Measurements from ENCODE around the gene INTS2.
"Not testable (repeated sequence)": the region's sequence is repeated elsewhere in the genome, so short reads cannot be mapped to it uniquely, and the experiment has no call there.

INTS2 gene

DNA sequence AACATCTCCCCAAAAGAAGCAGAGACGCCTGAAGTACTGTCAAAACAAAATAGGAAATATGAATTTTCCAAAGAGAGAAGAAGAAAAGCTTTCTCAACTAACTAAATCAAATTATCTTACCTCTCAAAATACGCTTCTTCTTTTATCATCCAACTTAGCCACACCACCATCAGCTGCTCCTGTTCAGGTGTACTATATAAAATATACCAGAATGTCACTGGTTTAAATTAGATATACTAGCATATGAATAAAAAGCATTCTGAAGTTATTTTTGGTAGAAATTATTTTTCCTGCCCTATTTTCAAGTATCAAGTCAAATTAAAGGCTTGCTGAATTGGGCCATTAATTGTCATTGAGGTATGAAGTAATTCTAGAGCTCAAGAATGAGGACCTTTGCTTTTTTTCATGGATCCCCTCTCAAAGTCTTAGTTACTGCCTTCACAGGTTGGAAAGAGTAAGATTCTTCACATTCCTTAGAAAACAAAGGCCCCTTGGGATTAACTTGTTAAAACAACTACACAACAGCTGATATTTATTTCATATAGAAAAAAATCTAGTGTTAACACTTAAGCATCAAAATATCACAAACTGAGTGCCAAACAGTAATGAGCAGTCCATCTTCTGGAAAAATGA, 30.1 kb downstream of the INTS2 start:
- DNase-seq = no peak

- no peak for DNase-seq
These were observed 32.4 kb downstream of the INTS2 start for GRCh38 chr17:61895391-61895790.

GRCh38 chr17:61894310-61894709, 33.5 kb downstream of the INTS2 start:
- DNase-seq = not testable (repeated sequence)

DNA sequence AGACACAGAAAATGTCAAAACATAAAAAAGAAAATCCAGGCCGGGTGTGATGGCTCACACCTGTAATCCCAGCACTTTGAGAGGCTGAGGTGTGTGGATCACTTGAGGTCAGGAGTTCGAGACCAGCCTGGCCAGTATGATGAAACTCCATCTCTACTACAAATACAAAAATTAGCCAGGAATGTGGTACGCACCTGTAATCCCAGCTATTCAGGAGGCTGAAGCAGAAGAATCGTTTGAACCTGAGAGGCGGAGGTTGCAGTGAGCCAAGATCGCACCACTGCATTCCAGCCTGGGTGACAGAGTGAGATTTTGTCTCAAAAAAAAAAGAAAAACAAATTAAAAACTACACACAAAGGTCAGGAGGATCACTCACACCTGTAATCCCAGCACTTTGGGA, 40.0 kb downstream of the INTS2 start:
- not testable (repeated sequence) for DNase-seq

DNA sequence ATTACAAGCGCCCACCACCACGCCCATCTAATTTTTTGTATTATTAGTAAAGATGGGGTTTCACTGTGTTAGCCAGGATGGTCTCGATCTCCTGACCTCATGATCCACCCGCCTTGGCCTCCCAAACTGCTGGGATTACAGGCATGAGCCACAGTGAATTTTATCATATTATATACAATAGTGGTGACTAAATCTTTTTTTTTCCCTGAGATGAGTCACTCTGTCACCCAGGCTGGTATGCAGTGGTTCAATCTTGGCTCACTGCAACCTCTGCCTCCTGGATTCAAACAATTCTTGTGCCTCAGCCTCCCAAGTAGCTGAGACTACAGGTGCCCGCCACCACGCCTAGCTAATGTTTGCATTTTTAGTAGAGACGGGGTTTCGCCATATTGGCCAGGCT, 41.9 kb downstream of the INTS2 start:
- not testable (repeated sequence) for DNase-seq

GRCh38 chr17:61884864-61885263, 42.9 kb downstream of the INTS2 start:
- DNase-seq = no peak

GRCh38 chr17:61880589-61881102, 47.1 kb downstream of the INTS2 start:
- DNase-seq = no peak

- no peak for DNase-seq
These were observed 48.7 kb downstream of the INTS2 start for GRCh38 chr17:61878984-61879612.

DNA sequence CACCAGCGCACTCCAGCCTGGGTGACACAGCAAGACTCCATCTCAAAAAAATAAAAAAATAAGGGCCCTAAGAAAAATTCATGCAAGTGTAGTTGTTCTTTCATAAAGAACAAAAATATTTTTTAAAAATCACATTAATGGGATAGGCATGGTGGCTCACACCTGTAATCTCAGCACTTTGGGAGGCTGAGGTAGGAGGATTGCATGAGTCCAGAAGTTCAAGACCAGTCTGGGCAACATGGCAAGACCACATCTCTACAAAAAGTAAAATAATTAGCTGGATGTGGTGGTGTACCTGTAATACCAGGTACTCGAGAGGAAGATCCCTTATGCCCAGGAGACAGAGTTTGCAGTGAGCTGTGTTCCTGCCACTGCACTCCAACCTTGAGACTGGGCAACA, 49.3 kb downstream of the INTS2 start:
- no peak for DNase-seq

DNA sequence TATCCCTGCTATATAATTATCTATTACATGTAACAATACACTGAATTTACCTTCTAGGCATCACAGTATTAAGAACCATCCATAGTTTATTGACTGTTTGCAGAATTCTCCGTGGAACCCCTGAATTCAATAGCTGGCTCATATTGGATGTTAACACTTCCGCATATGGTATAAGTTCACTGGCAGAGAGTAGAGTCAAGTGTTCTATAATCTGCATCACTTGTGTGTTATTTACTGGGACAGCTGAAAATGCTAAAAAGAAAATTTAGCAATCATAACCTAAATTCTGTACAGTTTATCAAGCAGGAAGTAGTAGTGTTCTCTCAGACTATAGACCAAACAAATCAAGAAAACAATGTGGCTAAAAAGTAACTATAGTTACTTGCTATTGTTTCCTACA, 49.9 kb downstream of the INTS2 start:
- DNase-seq = no peak

DNA sequence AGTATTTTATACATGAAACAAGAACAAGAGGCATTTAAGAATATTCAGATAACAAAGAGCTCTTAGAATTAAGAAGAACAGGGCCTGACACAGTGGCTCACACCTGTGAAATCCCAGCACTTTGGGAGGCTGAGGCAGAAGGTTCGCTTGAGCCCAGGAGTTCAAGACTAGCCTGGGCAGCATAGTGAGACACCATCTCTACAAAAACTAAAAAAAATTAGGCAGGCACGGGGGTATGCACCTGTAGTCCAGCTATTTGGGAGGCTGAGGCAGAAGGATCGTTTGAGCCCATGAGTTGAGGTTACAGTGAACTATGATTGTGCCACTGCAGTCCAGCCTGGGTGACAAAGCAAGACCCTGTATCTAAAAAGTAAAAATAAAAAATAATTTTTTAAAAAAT, 52.0 kb downstream of the INTS2 start:
- no peak for DNase-seq

DNA sequence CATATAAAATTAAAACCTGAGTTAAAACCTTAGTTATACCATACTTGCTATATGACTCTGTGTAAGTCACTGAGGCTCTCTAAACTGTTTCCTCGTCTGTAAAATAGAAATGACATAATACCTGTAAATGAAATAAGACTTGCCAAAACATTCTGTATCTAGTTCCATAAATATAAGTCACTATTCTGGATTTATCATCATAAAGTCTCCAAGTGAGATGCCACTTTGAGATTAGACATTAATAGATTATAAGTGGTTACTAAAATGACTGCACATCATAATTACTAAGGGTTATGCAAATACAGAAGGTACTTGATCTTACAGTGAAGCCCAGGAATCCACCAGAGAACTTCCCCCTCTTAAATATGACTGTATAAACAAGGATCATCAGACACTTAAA, 52.5 kb downstream of the INTS2 start:
- DNase-seq = no peak

DNA sequence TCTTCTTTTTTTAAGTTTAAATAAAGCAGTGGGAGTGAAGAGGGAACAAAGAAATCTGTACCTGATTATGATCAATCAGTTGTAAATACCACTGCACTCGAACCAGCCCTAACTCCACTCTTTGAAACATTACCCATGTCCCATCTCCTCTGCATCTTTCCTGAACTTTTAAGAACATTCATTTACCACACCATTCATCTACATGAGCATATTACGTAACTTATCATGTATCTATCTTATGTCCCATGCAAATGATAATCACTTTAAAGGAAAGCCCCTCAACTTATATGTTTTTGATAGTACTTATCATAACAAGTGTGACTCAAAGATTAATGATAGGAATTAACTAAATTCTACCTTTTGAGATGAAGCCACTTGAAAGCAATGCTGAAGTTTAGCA, 53.7 kb downstream of the INTS2 start:
- DNase-seq = no peak

DNA sequence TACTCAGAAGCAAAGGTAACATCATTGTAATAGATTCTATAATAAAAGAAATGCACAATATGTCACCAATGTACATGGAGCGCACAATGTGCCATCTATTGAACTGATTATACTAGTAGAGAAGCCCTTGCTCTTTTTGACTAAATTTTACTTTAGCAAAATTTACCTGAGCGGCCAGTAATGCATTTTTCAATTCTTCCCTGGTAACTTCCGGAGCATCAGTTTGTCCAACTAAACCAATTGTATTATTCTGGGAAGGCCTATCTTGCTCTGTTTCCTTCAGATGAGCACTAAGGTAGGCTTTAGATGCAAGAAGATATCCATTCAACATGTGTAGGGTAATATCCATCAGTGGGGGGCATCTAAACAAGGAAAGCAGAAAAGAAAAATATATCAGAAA, 55.7 kb downstream of the INTS2 start:
- DNase-seq = no peak

DNA sequence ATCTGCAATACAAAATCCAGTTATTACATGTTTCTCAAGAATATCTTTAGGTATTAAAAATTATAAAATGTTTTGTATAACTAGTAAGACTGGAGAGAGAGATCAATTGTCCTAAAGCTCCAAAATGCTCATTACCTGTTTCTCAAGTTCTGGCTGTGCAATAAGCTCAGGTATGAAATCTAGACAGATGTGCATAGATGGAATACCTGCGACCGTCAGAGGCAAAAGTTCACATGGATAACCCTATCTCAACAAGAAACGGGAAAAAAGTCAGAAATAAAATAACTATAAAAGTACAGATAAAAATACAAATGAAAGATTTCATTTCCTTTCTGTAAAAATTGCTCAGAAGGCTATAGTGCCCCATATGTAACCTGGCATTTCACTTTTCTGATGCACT, 58.6 kb downstream of the INTS2 start:
- no peak for DNase-seq

DNA sequence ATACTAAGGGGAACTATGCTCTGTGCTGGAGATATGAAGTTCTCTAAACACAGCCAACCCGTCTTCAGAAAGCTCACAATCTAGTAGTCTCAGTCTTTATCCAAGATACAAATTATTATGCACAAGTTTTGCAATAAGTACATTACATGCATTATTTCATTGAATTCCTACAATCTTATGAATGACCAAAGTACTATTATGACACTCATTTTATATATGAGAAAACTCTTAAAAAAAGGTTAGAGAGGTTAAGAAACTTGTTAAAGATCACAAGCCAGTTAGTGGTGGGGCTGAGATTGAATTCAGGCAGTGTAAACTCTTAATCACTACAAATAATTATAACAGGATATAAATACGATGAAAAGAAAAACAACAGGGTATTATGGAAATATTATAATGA, 59.7 kb downstream of the INTS2 start:
- no peak for DNase-seq

DNA sequence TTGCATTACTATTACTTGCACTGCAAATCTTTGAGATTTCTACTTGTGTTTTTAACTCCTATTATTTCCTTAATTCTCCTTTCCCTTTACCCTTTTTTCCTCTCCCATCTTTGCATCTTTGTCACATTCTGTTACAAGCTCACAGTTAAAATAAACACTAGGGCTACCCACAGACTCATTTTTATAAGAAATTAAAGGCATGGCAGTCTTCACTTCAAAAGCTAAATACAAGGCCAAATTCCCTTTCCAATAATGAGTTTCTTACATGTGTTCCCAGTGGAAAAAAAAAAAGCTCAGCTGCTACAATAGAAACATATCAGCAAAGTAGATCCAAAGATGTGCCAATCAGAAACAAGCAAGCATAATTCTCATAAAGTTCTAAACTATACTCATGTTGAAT, 60.7 kb downstream of the INTS2 start:
- DNase-seq = no peak

GRCh38 chr17:61863801-61864126, 64.0 kb downstream of the INTS2 start:
- DNase-seq = peak in 3 of 56 donors; percentile 6 to 27 (median 20)

GRCh38 chr17:61862975-61863800, 64.6 kb downstream of the INTS2 start, which contains the start of gene BRIP1:
Gene BRIP1, minus strand, starts transcription at chr17:61863528. Its CDS starts 1,989 bp downstream, at chr17:61861539.
- peak; percentile 4 to 86 (median 68) for DNase-seq

DNA sequence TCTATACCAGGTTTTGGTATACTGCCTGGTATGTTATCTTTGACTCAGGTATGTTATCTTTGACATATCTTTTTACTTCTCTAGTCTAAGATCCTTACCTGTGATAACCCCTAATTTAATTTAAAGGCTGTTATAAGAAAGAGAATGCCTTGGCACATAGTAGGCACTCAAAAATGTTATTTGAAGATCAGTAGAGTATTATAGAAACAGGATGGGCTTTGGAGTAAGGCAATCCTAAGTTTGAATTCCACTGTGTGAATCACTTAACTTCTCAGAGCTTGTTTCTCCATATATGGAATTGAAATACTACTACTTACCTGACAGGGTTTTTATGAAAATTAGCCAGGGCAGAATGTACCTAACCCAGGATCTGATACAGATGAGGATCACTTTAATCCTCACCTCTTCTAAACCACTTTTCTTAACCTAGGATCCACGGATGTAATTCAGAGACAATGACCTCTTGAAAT, 65.6 kb downstream of the INTS2 start:
- no peak for DNase-seq

- not testable (repeated sequence) for DNase-seq
These were observed 67.4 kb downstream of the INTS2 start for GRCh38 chr17:61860397-61860796.

DNA sequence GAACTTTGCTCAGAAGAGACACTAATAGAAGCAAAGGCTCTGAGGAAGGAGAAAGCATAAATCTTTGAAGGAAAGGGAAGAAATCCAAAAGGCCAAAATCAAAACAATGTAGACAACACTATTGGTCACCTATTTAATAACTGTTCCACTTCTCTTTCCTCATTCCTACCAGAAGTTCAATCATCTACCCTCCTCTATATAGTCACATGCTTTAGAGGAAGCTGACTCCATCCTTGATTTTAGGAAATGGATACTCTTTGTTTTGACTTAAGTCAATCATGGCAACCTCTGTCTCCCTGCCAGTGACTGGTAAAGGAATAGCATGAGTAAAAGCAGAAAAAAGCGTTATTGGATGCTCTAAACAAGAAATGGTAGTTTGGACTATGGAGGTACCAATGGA, 71.7 kb downstream of the INTS2 start:
- no peak for DNase-seq
